ENCODE measurements around the gene PIP5KL1. TPM values are rescaled to one million over a fixed set of nuclear protein-coding genes. Genes with fewer than 3 reads are reported as not detected.

PIP5KL1 gene
- total and polyA plus RNA-seq, 2 of the 8 experiments (the other 6 are each of a cell fraction or from before 2014, with no cell fraction given) = 13.4 to 15.4 TPM

DNA sequence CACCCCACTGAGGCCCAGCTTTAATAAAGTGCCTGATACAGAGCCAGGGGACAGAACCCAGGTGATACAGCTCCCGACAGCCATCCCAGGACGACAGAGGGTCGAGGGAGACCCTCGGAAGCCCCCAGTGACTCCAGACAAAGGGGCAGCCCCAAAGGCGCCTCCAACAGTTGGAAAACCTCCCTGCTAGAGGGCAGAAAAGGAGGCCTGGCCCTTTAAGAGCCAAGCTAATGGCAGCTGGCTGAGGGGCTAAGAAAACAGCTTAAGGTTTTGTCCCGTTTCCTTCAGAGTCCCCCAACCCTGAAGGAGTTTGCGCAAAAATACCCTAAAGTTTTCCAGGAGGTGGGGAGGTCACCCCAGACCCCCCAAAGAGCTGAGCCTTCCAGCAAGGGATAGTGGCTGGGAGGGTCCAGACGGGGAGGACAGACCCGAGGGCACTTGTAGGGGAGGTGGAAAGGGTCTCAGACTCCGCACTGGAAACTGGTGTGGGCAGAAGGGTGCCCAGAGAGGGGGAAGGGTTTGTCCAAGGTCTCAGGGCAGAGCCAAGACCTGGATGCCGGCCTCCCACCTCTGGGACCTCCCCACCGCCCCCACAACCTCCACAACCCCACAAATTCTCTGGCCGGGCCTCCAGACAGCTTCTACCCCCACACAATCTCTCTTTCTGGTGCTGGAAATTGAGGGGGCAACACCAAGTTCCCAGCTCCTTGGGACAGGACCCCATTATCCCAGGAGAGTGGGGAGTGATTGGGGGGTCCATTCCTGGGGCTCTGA lies 44.9 kb downstream of the PIP5KL1 start (continued):
- TF ChIP-seq, protein P1, sequence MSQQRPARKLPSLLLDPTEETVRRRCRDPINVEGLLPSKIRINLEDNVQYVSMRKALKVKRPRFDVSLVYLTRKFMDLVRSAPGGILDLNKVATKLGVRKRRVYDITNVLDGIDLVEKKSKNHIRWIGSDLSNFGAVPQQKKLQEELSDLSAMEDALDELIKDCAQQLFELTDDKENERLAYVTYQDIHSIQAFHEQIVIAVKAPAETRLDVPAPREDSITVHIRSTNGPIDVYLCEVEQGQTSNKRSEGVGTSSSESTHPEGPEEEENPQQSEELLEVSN (IDR thresholded peaks at IDR 0.05) = no peak
- TF ChIP-seq KDM1A (IDR thresholded peaks at IDR 0.05; ENCODE audit: borderline replicate concordance, low read length) = no peak
- TF ChIP-seq CEBPB (IDR thresholded peaks at IDR 0.05; ENCODE audit: low read depth, low read length) = no peak
